Measurements from ENCODE around the gene PAX8.

- no peak for TF ChIP-seq CTCF (IDR thresholded peaks at IDR 0.05 in 2 of 3, conservative IDR thresholded peaks at IDR 0.05 in 1 of 3; ENCODE audit: control insufficient read depth in 2 of 3, extremely low read depth in 1 of 3, insufficient read depth in 1 of 3, low read depth in 3 of 3, low read length in 3 of 3)
- TF ChIP-seq ZNF384 (IDR thresholded peaks at IDR 0.05; ENCODE audit: borderline replicate concordance, low read depth, low read length) = no peak
- TF ChIP-seq SMAD1 (IDR thresholded peaks at IDR 0.05; ENCODE audit: low read depth, partially characterized antibody) = no peak
- no peak for TF ChIP-seq RELB (IDR thresholded peaks at IDR 0.05; ENCODE audit: low read depth)
- no peak for TF ChIP-seq POLR2AphosphoS5 (IDR thresholded peaks at IDR 0.05; ENCODE audit: low read length)
- TF ChIP-seq RUNX3 (IDR thresholded peaks at IDR 0.05; ENCODE audit: low read length) = no peak
- no peak for TF ChIP-seq EP300 (IDR thresholded peaks at IDR 0.05; ENCODE audit: borderline replicate concordance in 1 of 2, control insufficient read depth in 1 of 2, low read depth in 2 of 2, low read length in 2 of 2)
- TF ChIP-seq BHLHE40 (IDR thresholded peaks at IDR 0.05; ENCODE audit: borderline replicate concordance in 1 of 2, low read depth in 2 of 2, low read length in 1 of 2) = no peak
- TF ChIP-seq EZH2 (IDR thresholded peaks at IDR 0.05; ENCODE audit: borderline replicate concordance, control insufficient read depth, low read depth, low read length) = no peak
- TF ChIP-seq RAD51 (IDR thresholded peaks at IDR 0.05) = no peak
These were observed 13.9 kb downstream of the PAX8 start for GRCh38 chr2:113264713-113265403.

All from GM12878 (cell line).